Mesenchymal stem cell (in vitro differentiated cells and primary cell): ENCODE results near the gene PTPRN2.

Experiments
- DNase-seq: peaks from one replicate; pipeline ENCODE4 v3.0.0-alpha.2; 2013
- H2AFZ ChIP-seq: one replicate; pipeline ENCODE4 v1.6.1; 2013; ENCODE audit warnings: low read depth, mild to moderate bottlenecking, control low read depth, inconsistent platforms, low read length, moderate library complexity
- H2AK5ac ChIP-seq: 2 replicates; pipeline ENCODE4 v1.6.1; 2013; ENCODE audit warnings: low read length, moderate library complexity, mild to moderate bottlenecking, inconsistent platforms; ENCODE audit not compliant: severe bottlenecking
- H2BK120ac ChIP-seq: one replicate; pipeline ENCODE4 v1.6.1; 2013; ENCODE audit warnings: low read depth, mild to moderate bottlenecking, inconsistent platforms, low read length, moderate library complexity
- H2BK12ac ChIP-seq, 2 experiments: one replicate each; pipeline ENCODE4 v1.6.1; 2013; ENCODE audit warnings: inconsistent platforms in 2 of 2, low read length in 2 of 2, mild to moderate bottlenecking in 2 of 2, moderate library complexity in 2 of 2, control low read depth in 1 of 2
- H2BK15ac ChIP-seq: one replicate; pipeline ENCODE4 v1.6.1; 2013; ENCODE audit warnings: mild to moderate bottlenecking, low read depth, inconsistent platforms; ENCODE audit not compliant: poor library complexity, severe bottlenecking
- H2BK5ac ChIP-seq: 2 replicates; pipeline ENCODE4 v1.6.1; 2013; ENCODE audit warnings: low read depth, mild to moderate bottlenecking, low read length, control low read depth, inconsistent platforms; ENCODE audit not compliant: poor library complexity, severe bottlenecking
- H3K14ac ChIP-seq, 2 experiments: one replicate each; pipeline ENCODE4 v1.6.1; 2013; ENCODE audit warnings: inconsistent platforms in 2 of 2, low read length in 2 of 2, control low read depth in 1 of 2, mild to moderate bottlenecking in 1 of 2, moderate library complexity in 1 of 2
- H3K18ac ChIP-seq, 2 experiments: one replicate each; pipeline ENCODE4 v1.6.1; 2013; ENCODE audit warnings: inconsistent platforms in 2 of 2, low read length in 2 of 2, control low read depth in 1 of 2, low read depth in 1 of 2, mild to moderate bottlenecking in 1 of 2
- H3K23ac ChIP-seq, 2 experiments: one replicate each; pipeline ENCODE4 v1.6.1; 2013; ENCODE audit warnings: inconsistent platforms in 2 of 2, low read length in 2 of 2, mild to moderate bottlenecking in 2 of 2, moderate library complexity in 2 of 2, control low read depth in 1 of 2
- H3K27ac ChIP-seq: 2 replicates; pipeline ENCODE4 v1.5.1; 2013; ENCODE audit warnings: mild to moderate bottlenecking, moderate library complexity, low read length, control low read depth, inconsistent platforms; ENCODE audit not compliant: poor library complexity, severe bottlenecking
- H3K27me3 ChIP-seq, 2 experiments: 2 replicates each; pipeline versions ENCODE4 v1.6.1 to v1.7.0; 2013; ENCODE audit warnings: low read length in 2 of 2, mild to moderate bottlenecking in 2 of 2, moderate library complexity in 2 of 2, control low read depth in 1 of 2, inconsistent platforms in 1 of 2; ENCODE audit not compliant: control insufficient read depth in 1 of 2, insufficient read depth in 1 of 2
- H3K36me3 ChIP-seq, 2 experiments: 2 replicates each; pipeline versions ENCODE4 v1.6.1 to v1.7.0; 2013; ENCODE audit warnings: low read length in 2 of 2, control low read depth in 1 of 2, inconsistent platforms in 1 of 2, low read depth in 1 of 2, mild to moderate bottlenecking in 1 of 2; ENCODE audit not compliant: insufficient read depth in 2 of 2, control insufficient read depth in 1 of 2
- H3K4ac ChIP-seq, 2 experiments: one replicate each; pipeline ENCODE4 v1.6.1; 2013; ENCODE audit warnings: inconsistent platforms in 2 of 2, low read length in 2 of 2, mild to moderate bottlenecking in 2 of 2, moderate library complexity in 2 of 2, control low read depth in 1 of 2, low read depth in 1 of 2
- H3K4me1 ChIP-seq: 2 replicates; pipeline ENCODE4 v1.6.1; 2013; ENCODE audit warnings: low read depth, low read length, control low read depth; ENCODE audit not compliant: control insufficient read depth, insufficient read depth
- H3K4me2 ChIP-seq: 2 replicates; pipeline ENCODE4 v1.6.1; 2013; ENCODE audit warnings: low read length, mild to moderate bottlenecking, inconsistent platforms; ENCODE audit not compliant: poor library complexity, severe bottlenecking
- H3K4me3 ChIP-seq, 2 experiments: 2 replicates each; pipeline versions ENCODE4 v1.5.1 to v1.7.0; 2013; ENCODE audit warnings: low read length in 2 of 2, mild to moderate bottlenecking in 2 of 2, control low read depth in 1 of 2, low read depth in 1 of 2; ENCODE audit not compliant: insufficient read depth in 1 of 2
- H3K79me1 ChIP-seq: replicated peaks from 2 replicates; pipeline ENCODE4 v1.6.1; 2013; ENCODE audit warnings: mild to moderate bottlenecking, control low read depth, low read length, inconsistent platforms; ENCODE audit not compliant: poor library complexity, severe bottlenecking
- H3K9ac ChIP-seq: 2 replicates; pipeline ENCODE4 v1.7.0; 2013; ENCODE audit warnings: mild to moderate bottlenecking, low read length, moderate library complexity
- H3K9me3 ChIP-seq: 2 replicates; pipeline ENCODE4 v1.7.0; 2013; ENCODE audit warnings: mild to moderate bottlenecking, low read length; ENCODE audit not compliant: control insufficient read depth
- H4K8ac ChIP-seq: one replicate; pipeline ENCODE4 v1.6.1; 2013; ENCODE audit warnings: inconsistent platforms, mild to moderate bottlenecking, low read length, moderate library complexity
- H4K91ac ChIP-seq: one replicate; pipeline ENCODE4 v1.6.1; 2013; ENCODE audit warnings: mild to moderate bottlenecking, low read length, inconsistent platforms
- WGBS: methylation state at CpG from one replicate; pipeline ENCODE4 v1.1.7; 2013; ENCODE audit warnings: mixed read lengths; 5-methylcytosine and 5-hydroxymethylcytosine counted together

Gene PTPRN2

GRCh38 chr7:157522954-157523353, 1064.7 kb downstream of the PTPRN2 start:
- Histone ChIP-seq H3K4ac (no peak overlapping the region), H2BK5ac (no peak overlapping the region), H4K8ac (no peak overlapping the region), H3K4me2 (no peak overlapping the region), H3K9ac (no peak overlapping the region), H3K36me3 (no peaks in the 10 kb centered on the region), H3K27ac (no peak overlapping the region), H2BK12ac (no peak overlapping the region), H3K14ac (no peak overlapping the region), H2BK15ac (no peak overlapping the region), H2AFZ (no peak overlapping the region), H3K9me3 (no peaks in the 10 kb centered on the region), H4K91ac (no peak overlapping the region), H2BK120ac (no peak overlapping the region), H3K4me1 (no peaks in the 10 kb centered on the region), H3K4me3 (no peak overlapping the region), H3K18ac (no peak overlapping the region), H3K27me3 (no peaks in the 10 kb centered on the region), H3K79me1 (no peaks in the 10 kb centered on the region), H2AK5ac (no peak overlapping the region), H3K23ac (no peak overlapping the region)
- 71% methylated on average over 8 of the region's 9 CpGs for WGBS
- DNase-seq = no peak

DNA sequence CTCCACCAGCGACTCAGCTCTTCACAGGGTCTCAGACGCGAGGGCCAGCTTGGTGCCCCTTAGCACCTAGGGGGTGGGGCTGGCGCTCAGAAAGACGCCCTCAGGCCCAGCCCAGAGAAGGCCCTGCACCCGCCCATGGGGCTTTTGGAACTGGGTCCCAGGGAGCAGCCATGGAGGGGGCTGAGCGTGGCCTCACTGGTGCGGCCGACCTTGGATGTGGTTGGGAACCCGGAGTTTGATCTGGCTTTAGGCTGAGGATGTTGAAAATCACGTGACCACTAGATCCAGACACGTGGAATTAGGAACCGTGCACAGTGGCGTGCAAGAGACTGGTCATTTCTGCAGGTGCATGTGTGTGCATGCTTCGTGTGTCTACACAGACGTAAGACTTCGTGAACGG, 1065.4 kb downstream of the PTPRN2 start:
- 87% methylated on average over 18 of the region's 18 CpGs for WGBS
- Histone ChIP-seq H3K18ac (no peak overlapping the region), H3K9me3 (no peaks in the 10 kb centered on the region), H2AK5ac (no peak overlapping the region), H3K27ac (no peak overlapping the region), H3K23ac (no peak overlapping the region), H3K36me3 (no peaks in the 10 kb centered on the region), H2BK15ac (no peak overlapping the region), H3K27me3 (no peaks in the 10 kb centered on the region), H2BK120ac (no peak overlapping the region), H3K4me2 (no peak overlapping the region), H3K4ac (no peak overlapping the region), H2AFZ (no peak overlapping the region), H4K8ac (no peak overlapping the region), H3K4me3 (no peak overlapping the region), H3K9ac (no peak overlapping the region), H2BK5ac (no peak overlapping the region), H4K91ac (no peak overlapping the region), H3K79me1 (no peaks in the 10 kb centered on the region), H2BK12ac (no peak overlapping the region), H3K14ac (no peak overlapping the region), H3K4me1 (no peaks in the 10 kb centered on the region)
- DNase-seq = no peak

GRCh38 chr7:157521752-157522151, 1065.9 kb downstream of the PTPRN2 start:
- H2BK15ac ChIP-seq = no peak overlapping the region
- H3K79me1 ChIP-seq = no peaks in the 10 kb centered on the region
- H2AFZ ChIP-seq = no peak overlapping the region
- no peak overlapping the region for H3K27ac ChIP-seq
- no peak overlapping the region for H2BK5ac ChIP-seq
- no peak overlapping the region for H3K18ac ChIP-seq
- no peak overlapping the region for H3K4me3 ChIP-seq
- no peaks in the 10 kb centered on the region for H3K9me3 ChIP-seq
- H2AK5ac ChIP-seq = no peak overlapping the region
- no peak overlapping the region for H3K23ac ChIP-seq
- DNase-seq = no peak
- no peak overlapping the region for H2BK120ac ChIP-seq
- H4K91ac ChIP-seq = no peak overlapping the region
- H3K14ac ChIP-seq = no peak overlapping the region
- WGBS = 92% methylated on average over 18 of the region's 18 CpGs
- no peak overlapping the region for H3K4ac ChIP-seq
- H4K8ac ChIP-seq = no peak overlapping the region
- no peaks in the 10 kb centered on the region for H3K4me1 ChIP-seq
- no peaks in the 10 kb centered on the region for H3K36me3 ChIP-seq
- H2BK12ac ChIP-seq = no peak overlapping the region
- H3K27me3 ChIP-seq = no peaks in the 10 kb centered on the region
- H3K4me2 ChIP-seq = no peak overlapping the region
- H3K9ac ChIP-seq = no peak overlapping the region

GRCh38 chr7:157521061-157521731, 1066.4 kb downstream of the PTPRN2 start:
- no peaks in the 10 kb centered on the region for H3K36me3 ChIP-seq
- H2BK12ac ChIP-seq = no peak overlapping the region
- H3K9me3 ChIP-seq = no peaks in the 10 kb centered on the region
- no peaks in the 10 kb centered on the region for H3K4me1 ChIP-seq
- H4K8ac ChIP-seq = no peak overlapping the region
- H2BK120ac ChIP-seq = no peak overlapping the region
- no peak overlapping the region for H3K9ac ChIP-seq
- no peak overlapping the region for H3K18ac ChIP-seq
- H2AFZ ChIP-seq = no peak overlapping the region
- H3K79me1 ChIP-seq = no peaks in the 10 kb centered on the region
- H3K23ac ChIP-seq = no peak overlapping the region
- no peak overlapping the region for H3K14ac ChIP-seq
- H3K27me3 ChIP-seq = peaks cover 0 to 3% of the 10 kb centered on the region in 2 experiments
- H3K4me2 ChIP-seq = no peak overlapping the region
- H2BK5ac ChIP-seq = no peak overlapping the region
- H3K27ac ChIP-seq = no peak overlapping the region
- no peak overlapping the region for H2BK15ac ChIP-seq
- H4K91ac ChIP-seq = no peak overlapping the region
- no peak overlapping the region for H2AK5ac ChIP-seq
- no peak overlapping the region for H3K4ac ChIP-seq
- DNase-seq = no peak
- no peak overlapping the region for H3K4me3 ChIP-seq
- 92% methylated on average over 28 of the region's 28 CpGs for WGBS
